ENCODE data around the gene CPB1. TPM values are rescaled to one million over a fixed set of nuclear protein-coding genes. Genes with fewer than 3 reads are reported as not detected.
"Not testable (repeated sequence)": the region's sequence is repeated elsewhere in the genome, so short reads cannot be mapped to it uniquely, and the experiment has no call there.

CPB1 gene
- total RNA-seq (1 to 10 TPM in 2 of 4 donors, under 1 TPM in 1, not detected in 1; 0.88 to 6.2 (median 2.3) TPM), polyA plus RNA-seq (1 to 10 TPM in 2 of 3 donors, under 1 TPM in 1; 0.59 to 2.0 (median 1.3) TPM)
- long read RNA-seq, donor 1: 0 reads
- long read RNA-seq, donor 2: 0 reads

GRCh38 chr3:148827585-148827984, at the start of gene CPB1:
CPB1 (plus strand) TSS chr3:148827811; CDS start chr3:148827824, 13 bp downstream.
- H3K9me3 ChIP-seq: no peaks in the 10 kb centered on the region
- ATAC-seq (no peak), DNase-seq (no peak)
- H3K4me3 ChIP-seq: no peak within 1 kb of the TSS
- no peaks in the 10 kb centered on the region for H3K4me1 ChIP-seq
- no peaks in the 10 kb centered on the region for H3K36me3 ChIP-seq (ENCODE audit: insufficient read depth in 1 of 2, low read depth in 1 of 2)
- intact Hi-C loops (cut with DNase I): no loop called here
- H3K27me3 ChIP-seq (ENCODE audit: insufficient read depth in 3 of 3, low read length in 2 of 3): no peaks in the 10 kb centered on the region
- TF ChIP-seq CTCF (IDR thresholded peaks at IDR 0.05): no peak
- no peak within 1 kb of the TSS for H3K27ac ChIP-seq

- 96 to 97% (median 97%) methylated on average over 3 of the region's 3 CpGs for WGBS, 3 donors
- Histone ChIP-seq H3K27ac (no peak overlapping the region), H3K4me3 (no peak overlapping the region), H3K9me3 (no peaks in the 10 kb centered on the region), H3K27me3 (ENCODE audit: insufficient read depth in 3 of 3, low read length in 2 of 3) (no peaks in the 10 kb centered on the region), H3K4me1 (no peaks in the 10 kb centered on the region), H3K36me3 (ENCODE audit: insufficient read depth in 1 of 2, low read depth in 1 of 2) (no peaks in the 10 kb centered on the region)
- no peak for ATAC-seq
- DNase-seq: no peak
- intact Hi-C loops (cut with DNase I): no loop called here
- TF ChIP-seq CTCF (IDR thresholded peaks at IDR 0.05): no peak
Observed at GRCh38 chr3:148778926-148779325, 48.7 kb upstream of the CPB1 start.

GRCh38 chr3:148785026-148785425, 42.6 kb upstream of the CPB1 start:
- ATAC-seq; DNase-seq; H3K9me3 ChIP-seq; H3K4me3 ChIP-seq; H3K4me1 ChIP-seq; H3K27me3 ChIP-seq (ENCODE audit: insufficient read depth in 3 of 3, low read length in 2 of 3); intact Hi-C loops (cut with DNase I); H3K36me3 ChIP-seq (ENCODE audit: insufficient read depth in 1 of 2, low read depth in 1 of 2); H3K27ac ChIP-seq: not testable (repeated sequence)
- 63 to 86% (median 81%) methylated on average over 6 of the region's 6 CpGs for WGBS, 3 donors

GRCh38 chr3:148786159-148786558, 41.5 kb upstream of the CPB1 start:
- H3K27me3 ChIP-seq (ENCODE audit: insufficient read depth in 3 of 3, low read length in 2 of 3); H3K27ac ChIP-seq; H3K4me3 ChIP-seq; intact Hi-C loops (cut with DNase I); H3K9me3 ChIP-seq; H3K36me3 ChIP-seq (ENCODE audit: insufficient read depth in 1 of 2, low read depth in 1 of 2); ATAC-seq; H3K4me1 ChIP-seq; DNase-seq: not testable (repeated sequence)
- 94 to 97% (median 96%) methylated on average over 9 of the region's 9 CpGs for WGBS, 3 donors

GRCh38 chr3:148789146-148789545, 38.5 kb upstream of the CPB1 start:
- no peaks in the 10 kb centered on the region for H3K27me3 ChIP-seq (ENCODE audit: insufficient read depth in 3 of 3, low read length in 2 of 3)
- H3K36me3 ChIP-seq (ENCODE audit: insufficient read depth in 1 of 2, low read depth in 1 of 2): no peaks in the 10 kb centered on the region
- no peak for TF ChIP-seq CTCF (IDR thresholded peaks at IDR 0.05)
- DNase-seq: no peak
- no peaks in the 10 kb centered on the region for H3K9me3 ChIP-seq
- ATAC-seq: peak in 1 of 4 donors; percentile 32
- 21 to 24% (median 23%) methylated on average over 6 of the region's 6 CpGs for WGBS, 3 donors
- intact Hi-C loops (cut with DNase I): no loop called here
- no peaks in the 10 kb centered on the region for H3K4me1 ChIP-seq
- H3K4me3 ChIP-seq: no peak overlapping the region
- H3K27ac ChIP-seq: no peak overlapping the region

- no peak overlapping the region for H3K4me3 ChIP-seq
- no peak for ATAC-seq
- no peaks in the 10 kb centered on the region for H3K4me1 ChIP-seq
- H3K36me3 ChIP-seq (ENCODE audit: insufficient read depth in 1 of 2, low read depth in 1 of 2): no peaks in the 10 kb centered on the region
- no peaks in the 10 kb centered on the region for H3K9me3 ChIP-seq
- peak overlapping the region; percentile 55 for H3K27ac ChIP-seq
- DNase-seq: no peak
- WGBS, 3 donors: 83 to 93% (median 88%) methylated on average over 2 of the region's 2 CpGs
- no peak for TF ChIP-seq CTCF (IDR thresholded peaks at IDR 0.05)
- H3K27me3 ChIP-seq (ENCODE audit: insufficient read depth in 3 of 3, low read length in 2 of 3): no peaks in the 10 kb centered on the region
- intact Hi-C loops (cut with DNase I): no loop called here
Observed at GRCh38 chr3:148789906-148790305, 37.7 kb upstream of the CPB1 start.

All from psoas muscle (tissue), 8 donors.